Mammary epithelial cell (primary cell): ENCODE results near the gene PNPLA6.

Experiments used
- CTCF ChIP-seq, 2 donors: IDR thresholded peaks in 1 of 2; conservative IDR thresholded peaks in 1 of 2; 2 replicates each; pipeline ENCODE4 v1.5.1; 2011 to 2012; ENCODE audit warnings: inconsistent platforms in 2 of 2, low read length in 2 of 2, mild to moderate bottlenecking in 2 of 2, control low read depth in 1 of 2, low read depth in 1 of 2; ENCODE audit not compliant: insufficient read depth in 1 of 2; ENCODE audit errors: extremely low read depth in 1 of 2
- EZH2 ChIP-seq: IDR thresholded peaks from 2 replicates; pipeline ENCODE4 v1.6.1; 2012; ENCODE audit warnings: low read length, inconsistent platforms, borderline replicate concordance

- no peak for TF ChIP-seq CTCF (conservative IDR thresholded peaks at IDR 0.05 in 1 of 2, IDR thresholded peaks at IDR 0.05 in 1 of 2; ENCODE audit: extremely low read depth in 1 of 2, insufficient read depth in 1 of 2, low read depth in 1 of 2, low read length in 2 of 2)
- TF ChIP-seq EZH2: no peak
These were observed 21.3 kb downstream of the PNPLA6 start for GRCh38 chr19:7556696-7557315.
